HG02623 (cell line): Measurements from ENCODE around the gene OR52A1.
"Not testable (repeated sequence)": the region's sequence is repeated elsewhere in the genome, so short reads cannot be mapped to it uniquely, and the experiment has no call there.

Experiments used
- ATAC-seq: cut with Tn5 transposase; IDR thresholded peaks from one replicate; pipeline ENCODE4 v1.9.1; 2021; ENCODE audit warnings: moderate library complexity; ENCODE audit not compliant: unreplicated experiment

The OR52A1 gene

DNA sequence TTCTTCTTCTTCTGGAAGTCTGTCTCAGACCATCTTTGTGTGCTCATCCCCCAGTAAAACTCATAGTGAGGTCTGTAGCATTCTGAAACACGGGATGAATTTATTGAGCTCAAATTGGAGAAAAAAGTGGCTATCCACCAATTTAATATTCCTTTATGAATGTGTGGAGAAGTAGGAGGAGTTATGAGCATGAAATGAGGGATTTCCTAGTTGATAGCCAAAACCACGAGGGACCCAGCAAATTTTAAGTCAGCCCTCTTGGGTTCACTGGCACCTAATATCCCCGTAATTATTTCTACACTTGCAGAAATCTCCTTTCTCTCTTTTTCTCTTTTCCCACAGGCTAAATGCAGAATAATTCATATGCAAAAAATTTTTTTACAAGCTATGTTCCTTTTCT lies at the start of gene OR52A1:
Gene OR52A1, minus strand, starts transcription at position 101 of the 400 bp plus-strand sequence. CDS start 2,388 bp downstream, outside the sequence.
- no peak for ATAC-seq

DNA sequence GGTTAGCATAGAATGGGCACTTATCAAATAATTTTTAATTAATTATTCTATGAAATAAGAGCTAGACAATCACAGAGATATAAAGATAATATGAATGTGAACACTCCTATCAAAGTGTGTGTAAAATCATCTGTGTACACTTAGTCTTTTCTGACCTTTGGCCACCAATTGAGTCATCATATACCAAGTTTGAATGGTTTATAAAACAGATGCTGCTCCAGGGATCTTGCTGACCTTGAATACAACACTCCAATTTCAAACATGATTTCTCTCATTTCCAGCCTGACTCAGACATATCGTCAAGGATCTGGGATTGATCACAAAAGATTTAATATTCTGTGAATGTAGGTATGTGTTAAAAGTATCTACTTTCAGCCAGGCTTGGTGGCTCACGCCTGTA lies 48.8 kb upstream of the OR52A1 start:
- no peak for ATAC-seq

- no peak for ATAC-seq
Measured at GRCh38 chr11:5200582-5200981, 46.0 kb upstream of the OR52A1 start, which contains the start of gene OR51V1. TSS of gene OR51V1 (minus strand) at chr11:5200682. CDS start at chr11:5200682, 0 bp downstream.

GRCh38 chr11:5198285-5198684 lies 43.7 kb upstream of the OR52A1 start:
- no peak for ATAC-seq

- no peak for ATAC-seq
Measured at GRCh38 chr11:5197536-5197935, 43.0 kb upstream of the OR52A1 start.

GRCh38 chr11:5196731-5197130 lies 42.2 kb upstream of the OR52A1 start:
- ATAC-seq, result no peak

DNA sequence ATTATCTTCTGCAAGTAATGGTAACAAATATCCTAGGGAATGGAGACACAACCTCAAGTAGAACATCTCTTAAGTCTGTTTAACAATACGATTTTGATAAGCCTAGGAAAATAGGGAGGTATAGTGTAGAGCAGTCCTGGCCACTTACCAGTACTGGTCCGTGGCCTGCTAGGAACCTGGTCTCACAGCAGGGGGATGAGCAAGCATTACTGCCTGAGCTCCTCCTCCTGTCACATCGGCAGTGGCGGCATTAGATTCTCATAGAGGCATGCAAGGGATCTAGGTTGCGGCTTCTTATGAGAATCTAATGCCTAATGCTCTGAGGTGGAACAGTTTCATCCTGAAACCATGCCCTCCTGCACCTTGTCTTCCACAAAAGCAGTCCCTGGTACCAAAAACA lies 41.5 kb upstream of the OR52A1 start:
- no peak for ATAC-seq

- ATAC-seq, result no peak
Measured at GRCh38 chr11:5192738-5193137, 38.2 kb upstream of the OR52A1 start.

DNA sequence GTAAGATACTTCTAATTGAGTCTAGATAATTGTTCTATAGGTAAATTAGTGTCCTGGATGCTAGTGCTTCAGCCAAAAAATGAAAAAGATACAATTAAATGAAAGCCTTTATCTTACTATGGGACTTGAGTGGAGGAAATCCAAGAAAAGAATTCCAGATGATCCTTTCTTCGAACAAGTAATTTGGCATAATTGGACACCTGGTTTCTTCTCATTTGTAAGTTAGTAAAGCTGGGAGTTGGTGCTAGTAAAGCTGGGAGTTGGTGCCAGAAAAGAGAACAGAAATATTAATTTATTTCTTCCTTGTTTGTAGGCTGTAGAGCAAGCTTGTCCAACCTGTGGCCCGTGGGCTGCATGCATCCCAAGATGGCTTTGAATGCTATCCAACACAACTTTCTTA lies 33.6 kb upstream of the OR52A1 start:
- ATAC-seq, result no peak

DNA sequence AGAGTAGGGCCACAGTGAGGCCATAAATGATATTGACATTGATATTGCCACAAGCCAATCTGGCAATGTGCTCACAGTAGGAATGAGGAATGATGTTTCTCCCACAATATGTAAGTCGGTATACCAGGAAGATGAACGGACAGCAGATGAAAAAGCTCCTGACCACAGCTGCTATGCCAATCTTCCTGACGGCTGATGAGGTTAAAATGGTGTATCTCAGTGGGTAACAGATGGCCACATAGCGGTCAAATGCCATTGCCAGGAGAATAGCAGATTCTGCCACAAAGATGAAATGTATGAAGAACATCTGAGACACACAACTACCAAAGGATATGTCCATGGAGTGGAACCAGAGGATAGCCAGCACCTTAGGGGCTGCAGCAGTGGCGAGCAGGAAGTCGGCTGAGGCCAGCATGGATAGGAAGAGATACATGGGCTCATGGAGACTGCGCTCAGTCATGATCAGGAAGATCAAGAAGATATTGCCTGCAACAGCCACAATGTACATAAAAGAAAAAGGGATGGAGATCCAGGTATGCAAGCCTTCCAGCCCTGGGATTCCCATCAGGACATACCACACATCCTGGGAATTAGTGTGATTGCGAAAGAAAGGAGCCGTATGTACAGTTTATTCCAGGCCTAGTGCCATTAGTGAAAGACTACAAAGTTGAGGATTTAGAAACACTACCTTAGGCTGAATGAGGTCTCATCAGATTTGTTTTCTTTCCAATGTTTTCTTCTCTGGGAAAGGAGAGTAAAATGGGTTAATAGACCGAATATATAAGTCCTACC lies 23.7 kb upstream of the OR52A1 start:
- ATAC-seq, result no peak

GRCh38 chr11:5174934-5175333 lies 20.4 kb upstream of the OR52A1 start:
- ATAC-seq, result no peak

DNA sequence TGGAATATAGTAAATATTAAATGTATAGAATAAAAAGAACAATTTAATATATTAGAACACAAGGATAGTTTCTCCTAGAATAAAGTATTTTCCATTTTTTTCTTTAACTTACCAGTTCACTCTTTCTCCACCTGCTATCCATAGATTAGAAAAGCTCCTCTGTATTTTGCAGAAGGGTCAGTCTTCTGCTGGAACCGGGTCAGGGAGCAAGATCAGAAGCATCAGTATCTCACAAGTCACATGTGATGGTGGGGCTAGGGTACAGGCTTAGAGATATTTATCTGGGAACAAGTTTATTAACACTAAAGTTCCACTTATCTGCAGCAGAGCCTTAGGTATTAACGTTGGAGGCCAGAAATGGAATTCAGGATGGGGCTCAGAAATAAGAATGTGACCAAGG lies 17.3 kb upstream of the OR52A1 start:
- ATAC-seq, result no peak

DNA sequence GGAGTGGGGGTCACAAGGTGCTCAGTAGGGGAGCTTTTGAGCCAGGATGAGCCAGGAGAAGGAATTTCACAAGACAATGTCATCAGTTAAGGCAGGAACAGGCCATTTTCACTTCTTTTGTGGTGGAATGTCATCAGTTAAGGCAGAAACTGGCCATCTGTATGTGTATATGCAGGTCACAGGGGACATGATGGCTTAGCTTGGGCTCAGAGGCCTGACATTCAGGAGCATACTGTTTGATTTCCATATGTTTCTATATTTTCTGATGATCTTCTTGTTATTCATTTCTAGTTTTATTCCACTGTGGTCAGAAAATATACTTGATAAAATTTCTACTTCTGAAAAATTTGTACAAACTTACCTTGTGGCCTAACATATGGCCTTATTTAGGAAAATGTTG lies 11.3 kb upstream of the OR52A1 start:
- not testable (repeated sequence) for ATAC-seq

DNA sequence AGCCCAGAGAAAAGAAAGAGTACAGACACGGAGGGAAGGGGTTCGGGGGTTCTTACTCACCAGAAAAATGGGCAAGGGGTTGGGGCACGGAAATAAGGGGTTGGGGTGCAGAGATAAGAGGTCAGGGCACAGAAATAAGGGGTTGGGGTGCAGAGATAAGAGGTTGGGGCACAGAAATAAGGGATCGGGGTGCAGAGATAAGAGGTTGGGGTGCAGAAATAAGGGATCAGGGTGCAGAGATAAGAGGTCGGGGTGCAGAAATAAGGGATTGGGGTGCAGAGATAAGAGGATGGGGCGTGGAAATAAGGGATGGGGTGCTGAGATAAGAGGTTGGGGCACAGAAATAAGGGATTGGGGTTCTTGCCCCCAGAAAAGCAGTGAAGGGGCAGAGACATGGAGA lies 10.2 kb upstream of the OR52A1 start:
- ATAC-seq, result not testable (repeated sequence)

GRCh38 chr11:5161045-5161444 lies 6.5 kb upstream of the OR52A1 start:
- ATAC-seq, result not testable (repeated sequence)

DNA sequence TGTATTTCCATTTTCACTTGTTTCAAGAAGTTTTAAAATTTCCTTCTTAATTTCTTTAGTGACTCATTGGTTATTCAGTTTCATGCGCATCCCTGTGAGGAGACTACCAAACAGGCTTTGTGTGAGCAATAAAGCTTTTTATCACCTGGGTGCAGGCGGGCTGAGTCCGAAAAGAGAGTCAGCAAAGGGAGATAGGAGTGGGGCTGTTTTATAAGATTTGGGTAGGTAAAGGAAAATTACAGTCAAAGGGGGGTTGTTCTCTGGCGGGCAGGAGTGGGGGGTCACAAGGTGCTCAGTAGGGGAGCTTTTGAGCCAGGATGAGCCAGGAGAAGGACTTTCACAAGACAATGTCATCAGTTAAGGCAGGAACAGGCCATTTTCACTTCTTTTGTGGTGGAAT lies 5.7 kb upstream of the OR52A1 start:
- ATAC-seq, result not testable (repeated sequence)

GRCh38 chr11:5159806-5160205 lies 5.2 kb upstream of the OR52A1 start:
- no peak for ATAC-seq

DNA sequence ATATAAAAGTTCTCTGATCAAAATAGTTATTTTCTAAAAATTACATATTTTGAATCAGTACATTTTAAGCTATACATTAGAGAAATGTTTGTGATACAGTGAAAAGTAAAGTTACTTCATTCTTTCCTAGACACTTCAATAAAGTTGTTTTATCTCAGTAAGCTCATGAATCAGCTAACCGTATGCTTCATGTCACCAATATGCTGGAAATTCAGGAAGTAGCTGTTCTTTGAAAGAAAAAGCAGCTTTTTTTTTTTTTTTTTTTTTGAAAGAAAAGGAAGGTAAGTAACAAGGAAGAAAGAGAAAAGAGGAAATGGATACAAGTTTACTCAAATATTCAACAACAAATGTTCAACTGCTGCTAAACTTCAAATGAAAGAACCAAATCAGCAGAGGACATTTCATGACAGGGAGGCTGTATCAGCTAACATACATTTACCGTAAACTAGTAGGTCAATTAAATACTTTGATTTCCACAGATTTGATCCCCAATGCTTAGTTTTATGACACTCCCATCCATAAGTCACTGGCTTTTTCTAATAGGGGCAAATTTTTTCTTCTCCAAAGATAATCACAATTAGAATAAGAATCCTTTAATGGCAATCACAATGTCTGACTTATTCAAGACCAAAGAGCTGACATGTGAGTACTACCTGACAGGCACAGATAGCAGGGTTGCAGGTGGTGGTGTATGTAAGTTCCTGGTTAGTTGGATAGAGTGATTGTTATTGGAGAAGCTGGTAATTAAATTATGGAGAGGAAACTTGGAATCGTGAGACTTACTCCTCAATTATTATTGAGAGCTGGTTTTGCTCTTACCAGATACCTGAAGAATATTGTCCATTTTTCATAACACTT lies 754 bp downstream of the OR52A1 start:
- ATAC-seq, result no peak

DNA sequence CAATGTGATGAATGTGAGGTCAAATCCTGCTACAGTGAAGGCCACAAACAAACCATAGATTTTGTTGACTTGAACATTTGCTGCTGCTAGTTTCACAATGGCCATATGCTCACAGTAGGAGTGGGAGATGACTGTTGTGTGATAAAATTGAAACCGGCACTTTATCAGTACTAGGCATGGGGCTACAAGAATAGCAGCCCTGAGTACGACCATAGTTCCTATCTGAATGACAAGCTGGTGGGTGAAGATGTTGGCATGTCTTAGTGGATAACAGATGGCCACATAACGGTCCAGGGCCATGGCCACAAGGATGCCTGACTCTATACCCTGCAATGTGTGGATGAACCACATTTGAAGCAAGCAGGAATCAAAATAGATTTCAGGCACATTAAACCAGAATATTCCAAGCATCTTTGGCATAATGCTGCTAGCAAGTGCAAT lies 2.8 kb downstream of the OR52A1 start:
- ATAC-seq, result no peak

- ATAC-seq, result not testable (repeated sequence)
Measured at GRCh38 chr11:5144206-5144605, 10.4 kb downstream of the OR52A1 start.

DNA sequence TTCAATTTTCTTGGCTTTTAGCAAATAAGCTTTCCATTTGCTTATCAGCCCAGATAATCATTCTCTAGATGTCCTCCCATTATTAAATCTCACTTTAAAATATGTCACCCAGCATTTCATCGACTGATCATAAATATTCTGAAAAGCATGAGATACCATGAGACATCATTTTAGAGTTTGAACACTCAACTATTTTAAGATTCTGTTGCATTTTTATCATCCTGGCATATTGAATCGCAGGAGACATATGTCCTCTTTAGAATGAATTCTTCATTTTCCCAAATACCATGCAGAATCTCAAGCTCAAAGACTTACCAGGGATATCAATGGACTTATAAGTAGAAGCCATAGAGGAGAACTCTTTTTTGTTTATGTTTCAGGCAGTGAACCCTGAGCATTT lies 16.6 kb downstream of the OR52A1 start, which contains the start of gene OR52A5:
Gene OR52A5, minus strand, starts transcription at position 361 of the 400 bp plus-strand sequence. CDS start 5,714 bp downstream, outside the sequence.
- no peak for ATAC-seq

GRCh38 chr11:5137014-5137413 lies 17.5 kb downstream of the OR52A1 start:
- ATAC-seq, result no peak
